Hematopoietic multipotent progenitor cell treated with erythropoietin and hydrocortisone succinate and interleukin-3 and kit ligand, for 8 days (in vitro differentiated cells): ENCODE measurements around the gene MKNK1.

Experiments used
- DNase-seq: peaks from one replicate; pipeline ENCODE4 v3.0.0-alpha.2; 2015

Gene MKNK1

GRCh38 chr1:46618754-46619415 lies 14.8 kb upstream of the MKNK1 start:
- no peak for DNase-seq

DNA sequence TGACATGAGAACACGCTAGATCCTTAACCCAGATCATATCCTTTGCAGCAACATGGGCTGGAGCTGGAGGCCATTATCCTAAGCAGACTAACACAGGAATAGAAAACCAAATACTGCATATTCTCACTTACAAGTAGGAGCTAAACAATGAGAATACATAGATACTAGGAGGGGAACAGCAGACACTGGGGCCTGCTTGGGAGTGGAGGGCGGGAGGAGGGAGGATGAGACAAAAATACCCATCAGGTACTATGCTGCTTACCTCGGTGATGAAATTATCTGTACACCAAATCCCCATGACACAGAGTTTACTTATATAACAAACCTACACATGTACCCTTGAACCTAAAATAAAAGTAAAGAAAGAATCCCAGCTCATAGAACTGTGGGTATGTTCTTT lies 13.8 kb upstream of the MKNK1 start:
- DNase-seq = no peak

GRCh38 chr1:46617108-46617800 lies 13.2 kb upstream of the MKNK1 start:
- no peak for DNase-seq

DNA sequence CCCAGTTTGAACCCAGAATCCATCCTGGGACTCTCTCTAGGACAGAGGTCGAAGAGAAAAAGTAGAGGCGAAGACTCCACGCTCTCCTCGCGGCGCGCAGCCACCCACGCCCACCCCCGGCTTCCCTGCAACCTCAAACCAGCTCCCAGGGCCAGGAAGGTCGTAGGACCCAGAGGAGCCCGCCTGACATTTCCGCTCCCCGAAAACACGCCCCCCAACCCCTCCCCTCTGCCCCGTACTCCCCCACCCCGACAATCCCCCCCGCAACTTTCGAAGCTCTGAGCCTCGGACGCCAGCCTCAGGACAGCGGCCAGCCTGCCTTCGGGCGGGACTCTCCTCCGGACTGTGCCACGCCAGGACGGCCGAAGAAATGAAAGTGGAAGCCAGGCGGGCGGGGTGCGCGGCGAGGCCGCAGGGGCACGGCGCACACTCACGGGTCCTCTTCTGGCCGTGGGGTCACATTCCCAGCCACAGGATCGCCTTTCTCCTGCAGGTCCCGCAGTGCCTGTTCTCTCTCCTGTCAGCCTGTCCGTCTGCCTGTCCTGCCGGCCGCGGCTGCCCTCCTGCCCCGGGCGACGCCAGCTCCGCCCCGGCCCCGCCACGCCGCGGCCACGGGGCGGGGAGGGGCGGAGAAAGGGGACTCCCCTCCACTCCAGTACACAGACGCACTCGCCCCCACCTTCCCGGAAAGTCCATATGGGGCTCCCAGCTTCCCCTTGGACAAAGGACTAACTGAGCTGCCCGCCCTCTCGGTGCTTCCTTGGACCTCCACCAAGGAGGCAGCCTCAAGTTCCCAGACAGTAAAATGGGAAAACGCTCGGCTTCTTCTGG lies 12.4 kb upstream of the MKNK1 start, which contains the start of gene MOB3C:
MOB3C (minus strand) TSS at position 535 of the 831 bp plus-strand sequence. CDS start 3,490 bp downstream, outside the sequence.
- peak; percentile 67 for DNase-seq

DNA sequence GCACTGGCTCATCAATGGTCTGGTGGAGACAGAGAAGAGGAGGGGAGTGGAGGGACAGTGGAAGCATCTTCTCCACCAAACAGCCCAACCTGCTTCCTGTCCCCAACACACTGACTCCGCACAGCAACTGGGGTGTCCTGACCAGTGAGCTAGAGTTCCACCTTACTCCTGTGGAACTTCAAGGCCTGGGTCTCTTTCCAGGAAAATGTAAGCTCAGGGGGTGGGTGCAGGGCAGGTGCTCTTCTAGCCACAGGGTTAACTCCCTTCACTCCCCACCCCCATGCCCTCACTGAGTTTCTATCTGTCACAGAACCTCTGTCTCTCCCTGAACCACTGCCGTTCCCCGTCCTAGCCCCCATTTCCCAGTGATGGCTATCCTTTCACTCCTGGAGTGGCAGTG lies 11.7 kb upstream of the MKNK1 start:
- DNase-seq = no peak

DNA sequence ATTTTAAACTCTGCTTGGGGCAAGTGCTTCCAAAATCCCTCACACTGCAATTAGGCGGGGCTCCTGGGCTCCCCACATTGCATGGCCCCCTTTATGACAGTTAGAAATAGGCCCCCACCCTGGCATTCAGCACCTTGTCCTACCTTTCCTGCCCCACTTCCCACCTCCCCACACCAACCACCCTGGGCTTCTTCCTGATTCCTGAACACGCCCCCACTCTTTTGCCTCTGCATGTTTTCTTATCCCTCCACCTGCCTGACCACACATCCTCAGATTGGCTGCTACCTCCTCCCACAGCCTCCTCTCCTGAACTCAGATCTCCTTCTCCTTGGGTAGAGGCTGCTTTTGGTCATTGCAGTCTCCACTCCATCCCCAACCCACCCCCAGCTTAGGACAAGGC lies 11.0 kb upstream of the MKNK1 start:
- no peak for DNase-seq

DNA sequence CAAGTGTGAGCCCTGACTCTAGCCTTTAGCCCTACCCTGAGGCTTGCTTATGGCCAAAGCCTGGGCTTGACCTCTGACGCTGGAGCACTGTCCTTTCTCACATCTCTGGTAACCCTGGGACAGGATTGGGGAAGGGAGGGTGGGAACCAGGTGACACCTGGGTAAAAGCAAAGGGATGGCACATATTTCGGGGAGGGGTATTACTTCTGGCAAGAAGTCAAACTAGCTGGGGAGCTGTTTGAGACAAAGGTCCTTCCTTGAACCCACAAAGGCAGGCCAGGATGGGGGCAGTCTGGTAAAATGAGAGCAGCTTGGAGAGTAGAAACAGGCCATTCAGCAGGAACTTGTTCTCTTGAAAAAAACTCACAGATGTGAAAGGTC lies 10.5 kb upstream of the MKNK1 start:
- DNase-seq = no peak

- peak; percentile 79 for DNase-seq
Measured at GRCh38 chr1:46613661-46614603, 9.9 kb upstream of the MKNK1 start.

DNA sequence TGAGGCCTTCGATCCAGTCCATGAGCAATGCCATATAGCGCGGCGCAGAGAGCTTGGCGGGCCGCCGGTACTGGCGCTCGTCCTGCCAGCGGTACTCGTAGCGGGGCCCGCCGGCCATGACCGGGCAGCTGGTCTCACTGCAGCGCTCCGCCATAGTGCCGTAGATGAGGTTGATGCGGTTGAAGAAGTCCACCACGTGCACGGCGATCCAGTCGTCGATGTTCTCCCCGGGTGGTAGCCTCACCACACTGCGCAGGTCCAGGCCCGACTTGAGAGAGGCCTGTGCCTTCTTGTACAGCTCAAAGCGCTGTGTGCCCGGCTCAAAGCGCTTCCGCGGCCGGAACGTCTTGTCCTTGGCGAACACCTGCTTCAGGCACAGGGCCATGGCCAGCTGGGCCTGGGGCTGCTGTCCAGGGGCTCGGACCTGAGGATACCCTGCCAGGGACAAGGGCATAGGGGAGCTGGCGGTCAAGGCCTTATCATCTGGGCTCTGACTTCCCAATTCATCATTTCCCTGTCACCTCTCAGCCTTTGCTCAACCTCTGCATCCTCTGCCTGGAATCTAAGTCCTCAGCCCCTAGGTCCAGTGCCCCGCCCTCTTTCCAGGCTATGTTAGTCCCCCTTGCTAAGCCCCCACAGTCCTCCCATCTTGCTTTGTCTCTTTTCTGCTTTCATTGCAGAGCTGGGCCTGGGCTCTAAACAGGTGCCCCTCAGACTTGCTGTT lies 9.0 kb upstream of the MKNK1 start:
- no peak for DNase-seq

DNA sequence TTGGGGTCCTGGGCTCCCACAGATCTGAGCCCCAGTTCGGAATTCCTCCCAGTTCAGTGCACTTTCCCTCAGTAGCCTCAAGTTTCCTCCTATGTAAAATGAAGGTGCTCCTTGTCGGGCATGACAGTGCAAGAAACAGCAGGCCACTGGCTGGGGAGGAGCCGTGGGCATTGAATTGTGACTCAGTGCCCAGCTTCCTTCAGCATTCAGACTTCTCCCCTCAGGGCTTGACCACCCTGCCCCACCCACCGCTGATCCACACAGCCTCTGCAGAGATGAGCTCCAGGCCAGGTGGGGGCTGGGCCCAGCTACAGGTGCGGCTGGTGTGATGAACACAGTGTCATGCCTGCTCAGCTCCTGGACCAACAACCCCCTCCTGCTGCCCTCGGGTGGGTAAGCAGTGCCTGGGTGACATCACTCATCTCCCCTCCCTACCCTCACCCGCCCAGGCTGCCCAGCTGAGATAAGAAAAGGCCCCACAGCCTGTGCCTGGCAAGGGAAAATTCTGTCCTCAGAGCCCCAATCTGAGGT lies 7.7 kb upstream of the MKNK1 start:
- DNase-seq = peak; percentile 93

GRCh38 chr1:46607345-46608130 lies 3.5 kb upstream of the MKNK1 start:
- DNase-seq = no peak

GRCh38 chr1:46606255-46606965 lies 2.3 kb upstream of the MKNK1 start:
- DNase-seq = no peak

GRCh38 chr1:46605232-46605631 lies 1.2 kb upstream of the MKNK1 start:
- DNase-seq = no peak

- no peak for DNase-seq
Measured at GRCh38 chr1:46603481-46603857, 599 bp downstream of the MKNK1 start.

- DNase-seq = no peak
Measured at GRCh38 chr1:46601257-46602007, 2.6 kb downstream of the MKNK1 start.

DNA sequence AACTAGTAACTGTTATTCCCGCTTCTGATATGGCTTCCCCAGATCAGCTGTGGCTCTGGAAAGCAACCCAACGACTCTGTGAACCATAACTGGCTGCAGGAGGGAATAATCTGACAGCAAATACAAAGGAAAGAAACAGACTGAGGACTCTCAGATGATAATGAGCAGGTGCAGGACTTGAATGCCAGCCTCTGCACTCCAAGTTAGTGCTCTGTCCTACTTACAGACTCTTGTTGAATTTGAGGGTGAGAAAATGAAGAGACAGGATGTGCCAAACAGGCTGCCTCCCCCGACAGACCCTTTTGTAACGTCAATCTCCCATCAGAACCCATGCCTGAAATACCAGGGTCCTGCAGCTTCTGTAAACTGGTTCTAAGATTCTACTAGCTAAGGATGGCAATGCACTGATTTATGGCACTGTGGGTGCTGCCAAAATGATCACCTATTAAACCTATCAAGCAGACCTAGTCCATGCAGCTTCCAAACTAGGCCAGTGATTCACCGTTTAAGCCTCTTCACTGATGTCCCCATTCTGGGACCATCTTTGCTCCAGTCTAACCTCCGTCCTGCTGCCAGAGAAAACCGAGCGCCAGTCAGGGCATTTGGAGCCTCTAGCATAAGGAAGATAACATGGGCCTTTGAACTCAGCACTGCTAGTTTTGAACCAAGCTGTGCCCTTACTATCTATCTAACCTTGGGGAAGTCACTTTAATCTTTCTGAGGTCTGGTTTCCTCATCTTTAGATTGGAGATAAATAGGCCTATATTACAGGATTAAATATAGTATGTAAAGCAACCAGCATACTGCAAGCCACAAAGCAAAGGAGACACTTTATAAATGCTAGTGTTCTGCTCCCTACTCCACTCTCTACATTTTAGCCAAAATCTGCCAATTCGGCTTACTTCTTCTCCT lies 4.8 kb downstream of the MKNK1 start:
- no peak for DNase-seq

DNA sequence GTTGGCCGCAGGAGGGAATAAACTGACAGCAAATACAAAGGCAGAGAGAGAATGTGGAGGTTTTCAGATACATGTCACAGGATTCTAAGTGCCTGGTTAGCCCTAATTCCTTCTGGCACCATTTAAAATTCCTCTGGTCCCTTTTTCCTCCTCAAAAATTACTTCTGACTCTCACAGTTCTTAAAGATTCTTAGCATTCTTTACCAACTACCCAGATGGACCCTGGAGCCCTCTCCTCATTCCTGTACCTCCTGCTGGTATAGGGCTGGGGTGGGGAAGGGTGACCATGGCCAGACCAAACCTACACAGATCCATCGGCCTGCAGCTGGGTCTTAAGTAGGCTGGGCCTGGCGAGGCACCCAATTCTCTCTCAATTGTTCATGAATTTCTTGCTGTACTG lies 7.2 kb downstream of the MKNK1 start:
- no peak for DNase-seq

DNA sequence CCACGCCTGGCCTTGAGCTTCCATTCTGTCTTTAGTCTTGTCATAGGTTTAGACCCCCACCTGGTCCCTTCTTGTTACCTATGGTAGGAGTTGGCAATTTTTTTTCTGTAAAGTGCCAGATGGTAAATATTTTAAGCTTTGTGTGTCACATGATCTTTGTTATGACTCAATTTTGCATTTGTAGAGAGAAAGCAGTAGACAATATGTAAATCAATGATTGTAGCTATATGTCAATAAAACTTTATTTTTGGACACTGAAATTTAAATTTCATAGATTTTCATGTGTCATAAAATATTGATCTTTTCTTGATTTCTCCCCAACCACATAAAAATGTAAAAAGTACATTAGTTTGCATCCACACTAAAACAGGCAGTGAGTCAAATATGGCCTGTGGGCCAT lies 8.0 kb downstream of the MKNK1 start:
- no peak for DNase-seq
